Astrocyte (in vitro differentiated cells and primary cell): ENCODE measurements around the gene BZW1. TPM values are rescaled to one million over a fixed set of nuclear protein-coding genes. Genes with fewer than 3 reads are reported as not detected.

Experiments used
- DNase-seq: peaks from one replicate; pipeline ENCODE4 v3.0.0-alpha.2; 2010; ENCODE audit warnings: low read depth
- FAIRE-seq: peaks from 2 replicates; lab custom pipeline; 2011; peaks lifted over from hg19 to GRCh38; lab: Jason Lieb, UNC
- H2AFZ ChIP-seq: 2 replicates; pipeline ENCODE4 v1.6.0; 2012; ENCODE audit warnings: low read depth, low read length, inconsistent platforms
- H3K27ac ChIP-seq: 2 replicates; pipeline ENCODE4 v1.5.1; 2011; ENCODE audit warnings: low read depth, low read length, inconsistent platforms
- H3K27me3 ChIP-seq: 2 replicates; pipeline ENCODE4 v1.6.0; 2011; ENCODE audit warnings: low read length, inconsistent platforms; ENCODE audit not compliant: insufficient read depth
- H3K36me3 ChIP-seq: 2 replicates; pipeline ENCODE4 v1.5.1; 2011; ENCODE audit warnings: low read length, inconsistent platforms; ENCODE audit not compliant: insufficient read depth
- H3K4me1 ChIP-seq: 2 replicates; pipeline ENCODE4 v1.5.1; 2011; ENCODE audit warnings: low read length, inconsistent platforms; ENCODE audit not compliant: insufficient read depth
- H3K4me2 ChIP-seq: 2 replicates; pipeline ENCODE4 v1.6.0; 2012; ENCODE audit warnings: low read length, inconsistent platforms
- H3K4me3 ChIP-seq: 2 replicates; pipeline ENCODE4 v1.5.1; 2011; ENCODE audit warnings: low read depth, mild to moderate bottlenecking, low read length, inconsistent platforms; ENCODE audit not compliant: insufficient read depth
- H3K79me2 ChIP-seq: 2 replicates; pipeline ENCODE4 v1.6.0; 2012; ENCODE audit warnings: mild to moderate bottlenecking, low read length, inconsistent platforms; ENCODE audit not compliant: insufficient read depth
- H3K9ac ChIP-seq: 2 replicates; pipeline ENCODE4 v1.6.0; 2012; ENCODE audit warnings: mild to moderate bottlenecking, low read length, inconsistent platforms
- H3K9me3 ChIP-seq: 2 replicates; pipeline ENCODE4 v1.5.1; 2012; ENCODE audit warnings: low read depth, mild to moderate bottlenecking, low read length, inconsistent platforms; ENCODE audit not compliant: insufficient read depth
- H4K20me1 ChIP-seq: 2 replicates; pipeline ENCODE4 v1.6.0; 2012; ENCODE audit warnings: low read length, inconsistent platforms; ENCODE audit not compliant: insufficient read depth
- H3K27ac Mint-ChIP-seq: one replicate; pipeline ENCODE4 v1.8.0; 2021; ENCODE audit warnings: mild to moderate bottlenecking, mixed read lengths; ENCODE audit not compliant: unreplicated experiment
- H3K27me3 Mint-ChIP-seq: one replicate; pipeline ENCODE4 v1.8.0; 2021; ENCODE audit warnings: low read depth, mixed read lengths; ENCODE audit not compliant: unreplicated experiment
- H3K36me3 Mint-ChIP-seq: one replicate; pipeline ENCODE4 v1.8.0; 2021; ENCODE audit warnings: low read depth, mixed read lengths; ENCODE audit not compliant: unreplicated experiment
- H3K4me1 Mint-ChIP-seq: one replicate; pipeline ENCODE4 v1.8.0; 2021; ENCODE audit warnings: low read depth, mixed read lengths; ENCODE audit not compliant: unreplicated experiment
- H3K4me3 Mint-ChIP-seq: one replicate; pipeline ENCODE4 v1.8.0; 2021; ENCODE audit warnings: mild to moderate bottlenecking, moderate library complexity, mixed read lengths; ENCODE audit not compliant: unreplicated experiment
- H3K9me3 Mint-ChIP-seq: one replicate; pipeline ENCODE4 v1.8.0; 2021; ENCODE audit warnings: mild to moderate bottlenecking, mixed read lengths; ENCODE audit not compliant: unreplicated experiment
- CTCF ChIP-seq: IDR thresholded peaks from 2 replicates; pipeline ENCODE4 v1.5.1; 2011; ENCODE audit warnings: low read depth, mild to moderate bottlenecking, inconsistent platforms, low read length, moderate library complexity; ENCODE audit not compliant: insufficient read depth
- EZH2 ChIP-seq: IDR thresholded peaks from 2 replicates; pipeline ENCODE4 v1.6.1; 2012; ENCODE audit warnings: mild to moderate bottlenecking, low read length, inconsistent platforms; ENCODE audit not compliant: insufficient read depth
- total RNA-seq: library from RNA; stranded (reverse); gene quantifications from 2 replicates; pipeline ENCODE4 v1.2.1, GENCODE V29; 2021

The BZW1 gene
- total RNA-seq, 1 donor from 2014 or later: 322 TPM

- Mint-ChIP-seq H3K4me3 (peak overlapping the region; percentile 24), H3K9me3 (no peaks in the 10 kb centered on the region), H3K36me3 (no peaks in the 10 kb centered on the region), H3K27ac (peak overlapping the region; percentile 95), H3K4me1 (peaks cover 15% of the 10 kb centered on the region), H3K27me3 (no peaks in the 10 kb centered on the region)
- peak; percentile 96 for DNase-seq
- H3K9me3 ChIP-seq: no peaks in the 10 kb centered on the region
- peak overlapping the region; percentile 7 for H2AFZ ChIP-seq
- peak overlapping the region; percentile 81 for H3K4me2 ChIP-seq
- H3K4me1 ChIP-seq: peaks cover 35% of the 10 kb centered on the region
- H4K20me1 ChIP-seq: no peaks in the 10 kb centered on the region
- no peaks in the 10 kb centered on the region for H3K79me2 ChIP-seq
- FAIRE-seq: peak; percentile 49
- H3K27ac ChIP-seq: peak overlapping the region; percentile 96
- no peak for TF ChIP-seq CTCF
- TF ChIP-seq EZH2: no peak
- no peaks in the 10 kb centered on the region for H3K36me3 ChIP-seq
- H3K4me3 ChIP-seq: peak overlapping the region; percentile 46
- H3K27me3 ChIP-seq: no peaks in the 10 kb centered on the region
- peak overlapping the region; percentile 75 for H3K9ac ChIP-seq
Measured at GRCh38 chr2:200787351-200788120, 24.2 kb upstream of the BZW1 start.

GRCh38 chr2:200788121-200788718, 23.5 kb upstream of the BZW1 start:
- peak overlapping the region; percentile 95 for H3K27ac Mint-ChIP-seq
- Histone ChIP-seq H3K4me1 (peaks cover 35% of the 10 kb centered on the region), H3K9me3 (no peaks in the 10 kb centered on the region), H2AFZ (peak overlapping the region; percentile 59), H4K20me1 (no peaks in the 10 kb centered on the region), H3K4me3 (no peak overlapping the region), H3K36me3 (no peaks in the 10 kb centered on the region), H3K27ac (peak overlapping the region; percentile 96), H3K27me3 (no peaks in the 10 kb centered on the region), H3K79me2 (no peaks in the 10 kb centered on the region), H3K4me2 (peak overlapping the region; percentile 81), H3K9ac (peak overlapping the region; percentile 75)
- H3K4me1 Mint-ChIP-seq: peaks cover 15% of the 10 kb centered on the region
- no peaks in the 10 kb centered on the region for H3K27me3 Mint-ChIP-seq
- DNase-seq (peak; percentile 60), FAIRE-seq (no peak)
- H3K36me3 Mint-ChIP-seq: no peaks in the 10 kb centered on the region
- no peaks in the 10 kb centered on the region for H3K9me3 Mint-ChIP-seq
- TF ChIP-seq EZH2 (no peak), CTCF (no peak)
- no peak overlapping the region for H3K4me3 Mint-ChIP-seq
